HG03565 (cell line): ENCODE data around the gene ASB18.

ENCODE experiments used
- ATAC-seq: cut with Tn5 transposase; IDR thresholded peaks from one replicate; pipeline ENCODE4 v1.9.1; 2021; ENCODE audit warnings: mild to moderate bottlenecking, moderate library complexity; ENCODE audit not compliant: unreplicated experiment

Gene ASB18

GRCh38 chr2:236176951-236177350, 87.3 kb downstream of the ASB18 start:
- ATAC-seq = no peak

GRCh38 chr2:236176417-236176816, 87.8 kb downstream of the ASB18 start:
- no peak for ATAC-seq

- ATAC-seq = no peak
Measured at GRCh38 chr2:236175548-236176150, 88.6 kb downstream of the ASB18 start.

GRCh38 chr2:236173729-236174607, 90.2 kb downstream of the ASB18 start:
- no peak for ATAC-seq

- no peak for ATAC-seq
Measured at GRCh38 chr2:236173036-236173728, 91.0 kb downstream of the ASB18 start.

- no peak for ATAC-seq
Measured at GRCh38 chr2:236172255-236173035, 91.8 kb downstream of the ASB18 start.

GRCh38 chr2:236171680-236172254, 92.4 kb downstream of the ASB18 start:
- ATAC-seq = no peak

GRCh38 chr2:236171181-236171679, 93.0 kb downstream of the ASB18 start:
- no peak for ATAC-seq

- ATAC-seq = no peak
Measured at GRCh38 chr2:236170590-236171165, 93.5 kb downstream of the ASB18 start.

- ATAC-seq = no peak
Measured at GRCh38 chr2:236169741-236170589, 94.2 kb downstream of the ASB18 start.

- no peak for ATAC-seq
Measured at GRCh38 chr2:236169151-236169721, 95.0 kb downstream of the ASB18 start.

- ATAC-seq = no peak
Measured at GRCh38 chr2:236168110-236169080, 95.8 kb downstream of the ASB18 start, which contains the start of gene GBX2. Gene GBX2 (minus strand): TSS chr2:236168386. CDS start chr2:236167971, 415 bp downstream.

- ATAC-seq = no peak
Measured at GRCh38 chr2:236167297-236168109, 96.7 kb downstream of the ASB18 start.

- ATAC-seq = no peak
Measured at GRCh38 chr2:236166796-236167296, 97.4 kb downstream of the ASB18 start.

GRCh38 chr2:236165842-236166795, 98.1 kb downstream of the ASB18 start:
- ATAC-seq = no peak
